NCI-H2196 (cell line): Measurements from ENCODE around the gene AMFR.

Experiments
- DNase-seq: peaks from one replicate; lab custom pipeline; 2025; ENCODE audit not compliant: unreplicated experiment; lab: John Stamatoyannopoulos, UW

Gene AMFR

DNA sequence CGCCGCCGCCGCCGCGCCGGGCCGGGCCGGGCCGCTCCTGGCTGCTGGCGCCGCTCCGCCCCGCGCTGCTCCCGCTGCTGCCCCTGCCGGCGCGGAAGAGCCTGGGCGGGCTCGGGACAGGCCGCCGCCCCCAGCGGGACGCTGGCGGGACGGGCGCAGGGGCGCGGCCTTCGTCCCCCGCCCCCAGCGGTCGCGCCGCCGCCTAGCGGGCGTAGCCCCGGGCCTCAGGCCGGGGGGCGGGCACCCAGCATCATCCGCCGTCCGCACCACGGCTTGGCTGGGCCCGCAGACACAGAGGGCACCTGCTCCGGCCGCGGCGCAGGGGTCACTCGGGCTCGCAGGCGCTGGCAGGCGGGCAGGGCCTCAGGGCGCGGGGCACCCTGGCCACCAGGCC is at the start of gene AMFR:
Gene AMFR, minus strand, starts transcription at position 107 of the 394 bp plus-strand sequence. CDS start 218 bp downstream, outside the sequence.
- peak; percentile 52 for DNase-seq

GRCh38 chr16:56470666-56471065 is 45.3 kb upstream of the AMFR start:
- DNase-seq, result no peak

DNA sequence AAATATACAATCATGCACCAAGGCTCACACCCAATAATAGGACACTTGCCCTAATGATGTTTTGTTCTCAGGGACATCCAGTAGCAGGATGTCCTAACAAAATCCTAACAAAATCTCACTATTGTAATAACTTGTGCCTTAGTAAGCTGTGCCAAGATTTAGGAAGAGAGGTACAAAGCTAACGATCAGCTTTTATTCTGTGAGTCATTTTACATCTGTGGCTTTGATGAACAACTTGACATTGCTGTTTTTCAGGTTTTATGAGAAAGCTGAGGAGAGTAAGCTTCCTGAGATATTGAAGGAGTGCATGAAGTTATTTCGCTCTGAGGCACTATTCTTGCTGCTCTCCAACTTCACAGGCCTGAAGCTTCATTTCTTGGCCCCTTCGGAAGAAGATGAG is 44.9 kb upstream of the AMFR start:
- no peak for DNase-seq

DNA sequence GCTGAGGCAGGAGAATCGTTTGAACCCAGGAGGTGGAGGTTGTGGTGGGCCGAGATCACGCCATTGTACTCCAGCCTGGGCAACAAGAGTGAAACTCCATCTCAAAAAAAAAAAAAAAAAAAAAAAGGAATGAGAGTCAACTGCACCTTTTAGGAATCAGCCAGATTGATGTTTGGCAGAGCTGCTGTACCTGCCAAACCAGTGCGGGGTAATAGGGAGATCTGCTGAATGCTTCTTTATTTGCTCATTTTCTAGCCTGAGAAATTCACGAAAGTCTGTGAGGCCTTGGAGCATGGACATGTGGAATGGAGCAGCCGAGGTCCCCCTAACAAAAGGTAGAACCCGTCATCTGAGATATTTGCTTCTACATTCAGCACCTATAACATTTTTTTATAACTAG is 44.4 kb upstream of the AMFR start:
- no peak for DNase-seq

- no peak for DNase-seq
Observed at GRCh38 chr16:56468800-56469199, 43.5 kb upstream of the AMFR start.

DNA sequence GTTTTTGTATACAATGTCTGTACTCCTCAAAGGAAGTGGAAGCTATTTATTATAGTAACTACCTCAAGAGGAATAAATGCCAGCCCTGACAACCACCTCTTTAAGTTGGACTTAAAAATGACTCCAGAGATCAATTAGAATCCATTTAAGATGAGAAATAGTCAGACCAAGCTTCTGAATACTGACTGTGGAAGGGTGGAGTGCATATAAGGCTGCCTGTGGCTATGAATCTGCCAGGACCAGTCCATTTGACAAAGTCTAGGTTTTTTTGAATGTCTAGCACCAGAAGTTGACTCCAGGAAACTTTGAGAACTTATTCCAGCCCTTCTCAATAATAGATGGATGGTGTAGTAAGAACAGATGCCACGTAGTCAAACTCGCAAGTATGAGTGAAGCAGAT is 41.0 kb upstream of the AMFR start:
- no peak for DNase-seq

GRCh38 chr16:56463153-56463552 is 37.8 kb upstream of the AMFR start:
- no peak for DNase-seq

DNA sequence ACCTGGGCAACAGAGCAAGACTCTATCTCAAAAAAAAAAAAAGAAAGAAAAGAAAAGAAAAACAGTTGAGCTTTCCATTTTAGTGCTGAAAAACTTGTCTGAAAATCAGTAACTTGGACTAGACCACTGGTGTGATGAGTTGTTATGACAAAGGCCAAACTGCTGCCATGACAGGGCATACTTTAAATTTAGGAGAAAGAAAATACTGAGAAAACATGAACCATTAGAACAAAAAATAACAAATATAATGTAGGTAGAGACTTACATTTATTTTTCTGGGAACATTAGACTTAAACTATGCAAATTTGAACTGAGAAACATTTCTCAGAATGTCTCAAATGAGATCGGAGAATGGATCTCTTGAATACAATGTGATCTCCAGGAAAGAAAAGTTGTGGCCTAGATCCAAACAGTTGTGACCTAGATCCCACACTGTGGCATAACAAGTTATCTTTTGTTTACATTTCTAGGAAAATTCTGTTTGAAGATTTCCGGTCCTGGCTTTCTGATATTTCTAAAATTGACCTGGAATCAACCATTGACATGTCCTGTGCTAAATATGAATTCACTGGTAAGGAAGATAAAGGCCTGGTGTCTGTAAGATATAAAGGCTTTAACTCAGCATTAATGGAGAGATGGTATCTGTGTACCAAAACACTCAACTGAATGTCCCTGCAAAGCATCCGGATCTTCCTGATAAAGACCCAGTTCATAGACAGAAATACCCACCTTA is 36.9 kb upstream of the AMFR start:
- no peak for DNase-seq

DNA sequence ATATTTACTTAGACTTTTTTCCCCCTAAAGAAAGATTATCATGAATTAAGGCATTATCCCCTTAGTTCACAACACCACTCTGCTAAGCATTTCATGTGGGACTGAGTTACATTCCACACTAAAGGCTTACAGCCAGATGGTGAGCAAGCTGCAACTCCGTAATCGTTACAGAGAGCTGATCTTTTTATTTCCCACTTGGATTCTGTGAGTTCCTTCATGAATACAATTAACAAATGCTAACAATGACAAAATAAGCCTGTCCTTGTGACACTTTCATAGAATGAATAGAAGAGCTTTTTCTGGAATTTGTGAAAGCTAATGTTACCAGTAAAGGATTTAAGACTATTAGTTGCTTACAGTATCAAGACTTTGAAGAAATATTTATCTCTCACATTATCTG is 34.8 kb upstream of the AMFR start:
- DNase-seq, result no peak

DNA sequence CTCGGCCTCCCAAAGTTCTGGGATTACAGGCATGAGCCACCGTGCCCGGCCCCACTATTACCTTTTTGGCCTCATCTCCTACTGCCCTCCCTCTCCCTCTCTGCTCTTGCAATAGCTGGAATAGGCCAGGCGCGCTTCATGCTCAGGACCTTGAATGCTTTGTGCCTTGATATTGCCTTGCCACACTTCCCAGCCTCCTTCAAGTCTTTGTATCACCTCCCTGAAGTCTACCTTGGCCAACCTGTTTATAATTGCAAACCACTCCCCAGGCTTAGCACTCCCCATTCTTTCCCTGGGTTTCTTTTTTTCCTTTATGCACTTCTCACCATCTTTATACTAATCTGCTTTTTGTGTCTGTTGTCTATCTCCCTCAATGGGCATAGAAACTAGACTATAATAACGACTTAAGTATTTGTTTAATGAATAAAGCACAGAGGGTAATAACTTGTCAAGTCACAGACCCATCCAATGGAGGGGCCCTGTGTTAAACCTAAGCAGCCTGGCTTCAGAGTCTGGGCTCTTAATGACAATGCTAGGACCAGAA is 32.7 kb upstream of the AMFR start:
- DNase-seq, result no peak

GRCh38 chr16:56451753-56452689 is 26.7 kb upstream of the AMFR start:
- DNase-seq, result peak; percentile 26

GRCh38 chr16:56450986-56451752 is 25.8 kb upstream of the AMFR start, which contains the start of the genes NUDT21 and OGFOD1:
Gene NUDT21, minus strand, starts transcription at chr16:56451332. Its CDS starts 130 bp downstream, at chr16:56451202.
Gene OGFOD1, plus strand, starts transcription at chr16:56451554. Its CDS starts 59 bp downstream, at chr16:56451613.
- peak; percentile 80 for DNase-seq

GRCh38 chr16:56450275-56450985 is 25.1 kb upstream of the AMFR start:
- no peak for DNase-seq

GRCh38 chr16:56448005-56448404 is 22.7 kb upstream of the AMFR start:
- DNase-seq, result no peak

- no peak for DNase-seq
Observed at GRCh38 chr16:56447286-56447685, 21.9 kb upstream of the AMFR start.

GRCh38 chr16:56438038-56438437 is 12.7 kb upstream of the AMFR start:
- DNase-seq, result no peak

GRCh38 chr16:56436258-56436657 is 10.9 kb upstream of the AMFR start:
- no peak for DNase-seq

DNA sequence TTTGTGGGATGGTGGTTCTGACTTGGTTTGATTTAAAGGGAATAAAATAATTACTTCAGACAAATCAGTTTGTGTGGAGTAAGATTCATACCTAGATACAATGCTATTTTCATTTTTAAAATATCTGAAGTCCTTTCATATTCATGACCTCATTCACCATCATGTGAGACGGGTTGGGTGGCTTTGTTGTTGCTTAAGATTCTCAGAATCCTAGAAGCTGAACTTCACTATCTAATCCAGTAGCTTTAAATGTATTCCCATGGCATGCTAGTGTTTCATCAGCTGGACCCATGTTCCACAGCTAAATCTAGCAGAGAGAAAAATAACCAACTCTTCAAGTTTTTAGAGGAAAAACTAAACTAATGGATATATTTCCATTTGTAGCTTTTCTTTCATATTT is 2.7 kb upstream of the AMFR start:
- DNase-seq, result no peak

DNA sequence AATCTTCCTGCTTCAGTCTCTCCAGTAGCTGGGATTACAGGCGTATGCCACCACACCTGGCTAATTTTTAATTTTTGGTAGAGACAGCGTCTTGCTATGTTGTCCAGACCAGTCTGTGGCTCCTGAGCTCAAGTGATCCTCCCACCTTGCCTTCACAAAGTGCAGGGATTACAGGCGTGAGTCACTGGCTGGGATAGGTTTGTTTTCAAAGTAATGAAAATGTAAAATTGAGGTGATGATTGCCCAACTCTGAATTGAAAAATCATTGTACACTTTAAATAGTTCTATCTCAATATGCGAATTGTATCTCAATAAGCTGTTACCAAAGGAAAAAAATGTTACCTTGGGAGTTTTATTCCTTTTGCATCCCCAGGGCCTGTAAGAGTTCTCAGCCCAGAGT is 1.2 kb upstream of the AMFR start:
- no peak for DNase-seq

GRCh38 chr16:56424791-56425438 is 430 bp downstream of the AMFR start:
- DNase-seq, result no peak
